NCI-H2107 treated with DMSO at 0.1 percent for 48 hours (cell line): ENCODE data around the gene ARHGAP30.
A peak's percentile ranks its signal among the peaks of the same experiment; 100 is the strongest.
"Not testable (repeated sequence)": the region's sequence is repeated elsewhere in the genome, so short reads cannot be mapped to it uniquely, and the experiment has no call there.

Source experiments
- DNase-seq: peaks from one replicate; lab custom pipeline; 2025; ENCODE audit not compliant: unreplicated experiment; lab: John Stamatoyannopoulos, UW

The ARHGAP30 gene

GRCh38 chr1:161018631-161018930 lies 51.1 kb downstream of the ARHGAP30 start:
- no peak for DNase-seq

GRCh38 chr1:161017756-161018630 lies 51.7 kb downstream of the ARHGAP30 start:
- no peak for DNase-seq

GRCh38 chr1:161017181-161017580 lies 52.5 kb downstream of the ARHGAP30 start:
- DNase-seq = not testable (repeated sequence)

- DNase-seq = not testable (repeated sequence)
Measured at GRCh38 chr1:161016683-161017082, 53.0 kb downstream of the ARHGAP30 start.

GRCh38 chr1:161013488-161014230 lies 56.0 kb downstream of the ARHGAP30 start:
- DNase-seq = no peak

- no peak for DNase-seq
Measured at GRCh38 chr1:161013131-161013487, 56.6 kb downstream of the ARHGAP30 start.

- DNase-seq = no peak
Measured at GRCh38 chr1:161012420-161012819, 57.3 kb downstream of the ARHGAP30 start.

GRCh38 chr1:161009602-161010211 lies 60.0 kb downstream of the ARHGAP30 start:
- no peak for DNase-seq

- no peak for DNase-seq
Measured at GRCh38 chr1:161008869-161009510, 60.7 kb downstream of the ARHGAP30 start.

GRCh38 chr1:161007369-161007768 lies 62.3 kb downstream of the ARHGAP30 start:
- no peak for DNase-seq

- no peak for DNase-seq
Measured at GRCh38 chr1:161006563-161006962, 63.1 kb downstream of the ARHGAP30 start.

GRCh38 chr1:161001525-161001924 lies 68.2 kb downstream of the ARHGAP30 start:
- peak; percentile 16 for DNase-seq

- no peak for DNase-seq
Measured at GRCh38 chr1:161000736-161001480, 68.8 kb downstream of the ARHGAP30 start.

- DNase-seq = no peak
Measured at GRCh38 chr1:160999376-160999775, 70.3 kb downstream of the ARHGAP30 start.

GRCh38 chr1:160997323-160998038 lies 72.2 kb downstream of the ARHGAP30 start:
- no peak for DNase-seq
